Mononuclear cell (primary cell): ENCODE data around the gene SYCE3. TPM values are rescaled to one million over a fixed set of nuclear protein-coding genes. Genes with fewer than 3 reads are reported as not detected.

ENCODE experiments used
- H3K27me3 ChIP-seq: 2 replicates; pipeline ENCODE4 v1.6.0; 2011; ENCODE audit warnings: low read length, control low read depth; ENCODE audit not compliant: insufficient read depth
- H3K4me1 ChIP-seq: 2 replicates; pipeline ENCODE4 v1.5.1; 2011; ENCODE audit warnings: mild to moderate bottlenecking, low read length, control low read depth; ENCODE audit not compliant: insufficient read depth
- H3K4me3 ChIP-seq: 2 replicates; pipeline ENCODE4 v1.5.1; 2011; ENCODE audit warnings: mild to moderate bottlenecking, low read length, moderate library complexity
- H3K9me3 ChIP-seq: 2 replicates; pipeline ENCODE4 v1.5.1; 2011; ENCODE audit warnings: low read depth, mild to moderate bottlenecking, control low read depth, low read length
- total RNA-seq: library from RNA; depleted of rRNA; stranded (reverse); fragments of >200 nt; gene quantifications from one replicate; pipeline ENCODE4 v1.2.3, GENCODE V29; 2012

The SYCE3 gene
- total RNA-seq, 1 donor = not detected

- no peaks in the 10 kb centered on the region for H3K27me3 ChIP-seq
- no peak overlapping the region for H3K4me3 ChIP-seq
- H3K4me1 ChIP-seq = peaks cover 19% of the 10 kb centered on the region
- no peaks in the 10 kb centered on the region for H3K9me3 ChIP-seq
Observed at GRCh38 chr22:50584106-50585096, 21.7 kb upstream of the SYCE3 start.

GRCh38 chr22:50583294-50583861 lies 20.7 kb upstream of the SYCE3 start:
- Histone ChIP-seq H3K4me1 (peaks cover 23% of the 10 kb centered on the region), H3K27me3 (no peaks in the 10 kb centered on the region), H3K4me3 (peak overlapping the region; percentile 70), H3K9me3 (no peaks in the 10 kb centered on the region)

GRCh38 chr22:50582493-50583293 lies 20.0 kb upstream of the SYCE3 start, which contains the start of gene CHKB:
Gene CHKB (minus strand): TSS chr22:50582849. CDS start chr22:50582781, 68 bp downstream.
- Histone ChIP-seq H3K27me3 (no peaks in the 10 kb centered on the region), H3K9me3 (no peaks in the 10 kb centered on the region), H3K4me3 (peak within 1 kb of the TSS; percentile 70), H3K4me1 (peaks cover 26% of the 10 kb centered on the region)

GRCh38 chr22:50581950-50582492 lies 19.3 kb upstream of the SYCE3 start:
- Histone ChIP-seq H3K4me3 (peak overlapping the region; percentile 70), H3K4me1 (peaks cover 26% of the 10 kb centered on the region), H3K27me3 (no peaks in the 10 kb centered on the region), H3K9me3 (no peaks in the 10 kb centered on the region)

GRCh38 chr22:50581031-50581949 lies 18.6 kb upstream of the SYCE3 start:
- Histone ChIP-seq H3K4me1 (peaks cover 26% of the 10 kb centered on the region), H3K9me3 (no peaks in the 10 kb centered on the region), H3K27me3 (no peaks in the 10 kb centered on the region), H3K4me3 (peak overlapping the region; percentile 70)

- H3K27me3 ChIP-seq = no peaks in the 10 kb centered on the region
- no peaks in the 10 kb centered on the region for H3K9me3 ChIP-seq
- peaks cover 26% of the 10 kb centered on the region for H3K4me1 ChIP-seq
- no peak overlapping the region for H3K4me3 ChIP-seq
Observed at GRCh38 chr22:50579752-50580151, 17.0 kb upstream of the SYCE3 start.

- Histone ChIP-seq H3K9me3 (no peaks in the 10 kb centered on the region), H3K27me3 (no peaks in the 10 kb centered on the region)
Observed at GRCh38 chr22:50578776-50579310, 16.1 kb upstream of the SYCE3 start.

GRCh38 chr22:50577987-50578775 lies 15.5 kb upstream of the SYCE3 start, which contains the start of gene CPT1B:
Gene CPT1B (minus strand): TSS chr22:50578427. CDS start chr22:50577915, 512 bp downstream.
- Histone ChIP-seq H3K9me3 (no peaks in the 10 kb centered on the region), H3K4me1 (peaks cover 19% of the 10 kb centered on the region), H3K4me3 (no peak within 1 kb of the TSS), H3K27me3 (no peaks in the 10 kb centered on the region)

More at GRCh38 chr22:50578776-50579310, 16.1 kb upstream of the SYCE3 start:
- Histone ChIP-seq H3K4me3 (no peak overlapping the region), H3K4me1 (peaks cover 26% of the 10 kb centered on the region)

GRCh38 chr22:50577697-50577986 lies 14.9 kb upstream of the SYCE3 start:
- peaks cover 19% of the 10 kb centered on the region for H3K4me1 ChIP-seq
- H3K9me3 ChIP-seq = no peaks in the 10 kb centered on the region
- H3K4me3 ChIP-seq = no peak overlapping the region
- no peaks in the 10 kb centered on the region for H3K27me3 ChIP-seq

GRCh38 chr22:50576806-50577696 lies 14.3 kb upstream of the SYCE3 start:
- Histone ChIP-seq H3K27me3 (no peaks in the 10 kb centered on the region), H3K9me3 (no peaks in the 10 kb centered on the region), H3K4me3 (no peak overlapping the region), H3K4me1 (peaks cover 18% of the 10 kb centered on the region)

GRCh38 chr22:50576070-50576469 lies 13.4 kb upstream of the SYCE3 start:
- Histone ChIP-seq H3K4me3 (no peak overlapping the region), H3K9me3 (no peaks in the 10 kb centered on the region), H3K27me3 (no peaks in the 10 kb centered on the region), H3K4me1 (peaks cover 8% of the 10 kb centered on the region)

- no peaks in the 10 kb centered on the region for H3K27me3 ChIP-seq
- H3K4me1 ChIP-seq = peaks cover 7% of the 10 kb centered on the region
- no peak overlapping the region for H3K4me3 ChIP-seq
- H3K9me3 ChIP-seq = no peaks in the 10 kb centered on the region
Observed at GRCh38 chr22:50575426-50575941, 12.8 kb upstream of the SYCE3 start.
